SK-N-SH treated with all-trans-retinoic acid at 6 μM for 48 hours (cell line): ENCODE results near the gene TPCN1.

Experiments
- ATAC-seq: fragments of 200-7000 bp; cut with Tn5 transposase; 3 replicates; pipeline ENCODE4 v1.9.1; 2020; ENCODE audit warnings: mild to moderate bottlenecking, moderate library complexity
- ARNTL ChIP-seq: fragments of 450-650 bp; formaldehyde crosslinking; IDR thresholded peaks from 2 replicates; pipeline ENCODE4 v1.5.0; 2020; ENCODE audit warnings: low read depth, mild to moderate bottlenecking, moderate library complexity, borderline replicate concordance
- BACH2 ChIP-seq: fragments of 250-450 bp; sonication (Bioruptor Pico); IDR thresholded peaks from 2 replicates; pipeline ENCODE4 v1.9.0; 2021; ENCODE audit warnings: mild to moderate bottlenecking, borderline replicate concordance
- CSDC2 ChIP-seq: fragments of 250-450 bp; sonication (Bioruptor Pico); IDR thresholded peaks from 2 replicates; pipeline ENCODE4 v1.5.0; 2020; ENCODE audit warnings: mild to moderate bottlenecking, moderate library complexity
- GLIS3 ChIP-seq: fragments of 250-450 bp; sonication (Bioruptor Pico); IDR thresholded peaks from 2 replicates; pipeline ENCODE4 v1.5.0; 2020; ENCODE audit warnings: mild to moderate bottlenecking, moderate library complexity
- ISL1 ChIP-seq: fragments of 250-450 bp; sonication (Bioruptor Pico); IDR thresholded peaks from 2 replicates; pipeline ENCODE4 v2.1.2; 2022; ENCODE audit warnings: mild to moderate bottlenecking, moderate library complexity
- OSR1 ChIP-seq: fragments of 250-450 bp; sonication (Bioruptor Pico); IDR thresholded peaks from 2 replicates; pipeline ENCODE4 v1.8.0; 2022; ENCODE audit warnings: moderate library complexity, mild to moderate bottlenecking, inconsistent platforms
- PATZ1 ChIP-seq: fragments of 250-450 bp; sonication (Bioruptor Pico); IDR thresholded peaks from 2 replicates; pipeline ENCODE4 v1.8.0; 2020; ENCODE audit warnings: mild to moderate bottlenecking, moderate library complexity, borderline replicate concordance
- RARB ChIP-seq: fragments of 250-450 bp; sonication (Bioruptor Pico); IDR thresholded peaks from 2 replicates; pipeline ENCODE4 v1.8.0; 2021; ENCODE audit warnings: mild to moderate bottlenecking, moderate library complexity
- TCF4 ChIP-seq: fragments of 250-450 bp; sonication (Bioruptor Pico); IDR thresholded peaks from 2 replicates; pipeline ENCODE4 v1.8.0; 2021; ENCODE audit warnings: mild to moderate bottlenecking, moderate library complexity, borderline replicate concordance
- TOX ChIP-seq: fragments of 250-450 bp; sonication (Bioruptor Pico); IDR thresholded peaks from 2 replicates; pipeline ENCODE4 v1.8.0; 2021; ENCODE audit warnings: mild to moderate bottlenecking, moderate library complexity, borderline replicate concordance
- TSHZ2 ChIP-seq: fragments of 250-450 bp; sonication (Bioruptor Pico); IDR thresholded peaks from 2 replicates; pipeline ENCODE4 v1.5.0; 2020; ENCODE audit warnings: mild to moderate bottlenecking, moderate library complexity
- ZC3H10 ChIP-seq: fragments of 250-450 bp; sonication (Bioruptor Pico); IDR thresholded peaks from 2 replicates; pipeline ENCODE4 v1.5.1; 2021; ENCODE audit warnings: mild to moderate bottlenecking, moderate library complexity
- ZFP3 ChIP-seq: fragments of 250-450 bp; sonication (Bioruptor Pico); IDR thresholded peaks from 2 replicates; pipeline ENCODE4 v1.5.0; 2020; ENCODE audit warnings: mild to moderate bottlenecking, moderate library complexity
- ZNF565 ChIP-seq: fragments of 450-650 bp; formaldehyde crosslinking; conservative IDR thresholded peaks from 2 replicates; pipeline ENCODE4 v1.5.0; 2020; ENCODE audit warnings: low read depth, mild to moderate bottlenecking, moderate library complexity
- ZNF70 ChIP-seq: fragments of 450-650 bp; formaldehyde crosslinking; IDR thresholded peaks from 2 replicates; pipeline ENCODE4 v1.5.0; 2020; ENCODE audit warnings: mild to moderate bottlenecking, moderate library complexity
- TF ChIP-seq, protein P1 (sequence below): fragments of 250-450 bp; sonication (Bioruptor Pico); IDR thresholded peaks from 2 replicates; pipeline ENCODE4 v1.5.1; 2020; ENCODE audit warnings: low read depth, mild to moderate bottlenecking, moderate library complexity

Gene TPCN1

DNA sequence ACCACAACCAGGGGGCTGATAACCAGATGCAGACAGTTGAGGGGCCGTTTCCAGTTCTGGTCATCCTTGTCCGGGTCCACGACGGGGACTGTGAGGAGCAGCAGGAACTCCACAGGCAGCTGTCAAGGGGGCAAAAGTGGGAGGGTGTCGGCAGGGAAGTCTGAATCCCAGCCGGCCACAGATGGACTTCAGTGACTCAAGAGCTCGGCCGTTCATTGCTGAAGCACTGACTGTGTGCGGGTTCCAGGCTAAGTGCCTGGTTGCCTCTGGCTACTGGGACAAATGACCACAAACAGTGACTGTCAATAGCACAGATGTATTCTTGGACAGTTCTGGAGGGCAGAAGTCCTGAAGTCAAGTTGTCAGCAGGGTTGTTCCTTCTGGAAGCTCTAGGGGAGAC, 94.1 kb downstream of the TPCN1 start:
- ATAC-seq, result no peak
- no peak for TF ChIP-seq ZFP3 (CRISPR knock-in tag)
- no peak for TF ChIP-seq ISL1 (CRISPR knock-in tag)
- no peak for TF ChIP-seq ZNF565 (CRISPR knock-in tag)
- no peak for TF ChIP-seq ZNF70 (CRISPR knock-in tag)
- TF ChIP-seq ZC3H10 (CRISPR knock-in tag), result no peak
- TF ChIP-seq CSDC2 (CRISPR knock-in tag), result no peak
- no peak for TF ChIP-seq TCF4 (CRISPR knock-in tag)
- TF ChIP-seq PATZ1, result no peak
- no peak for TF ChIP-seq ARNTL (CRISPR knock-in tag)
- no peak for TF ChIP-seq TOX (CRISPR knock-in tag)
- TF ChIP-seq, protein P1, sequence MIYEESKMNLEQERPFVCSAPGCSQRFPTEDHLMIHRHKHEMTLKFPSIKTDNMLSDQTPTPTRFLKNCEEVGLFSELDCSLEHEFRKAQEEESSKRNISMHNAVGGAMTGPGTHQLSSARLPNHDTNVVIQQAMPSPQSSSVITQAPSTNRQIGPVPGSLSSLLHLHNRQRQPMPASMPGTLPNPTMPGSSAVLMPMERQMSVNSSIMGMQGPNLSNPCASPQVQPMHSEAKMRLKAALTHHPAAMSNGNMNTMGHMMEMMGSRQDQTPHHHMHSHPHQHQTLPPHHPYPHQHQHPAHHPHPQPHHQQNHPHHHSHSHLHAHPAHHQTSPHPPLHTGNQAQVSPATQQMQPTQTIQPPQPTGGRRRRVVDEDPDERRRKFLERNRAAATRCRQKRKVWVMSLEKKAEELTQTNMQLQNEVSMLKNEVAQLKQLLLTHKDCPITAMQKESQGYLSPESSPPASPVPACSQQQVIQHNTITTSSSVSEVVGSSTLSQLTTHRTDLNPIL (CRISPR knock-in tag), result no peak
- no peak for TF ChIP-seq BACH2 (CRISPR knock-in tag)
- no peak for TF ChIP-seq RARB (CRISPR knock-in tag)
- TF ChIP-seq, all 23 proteins: peak for 0

DNA sequence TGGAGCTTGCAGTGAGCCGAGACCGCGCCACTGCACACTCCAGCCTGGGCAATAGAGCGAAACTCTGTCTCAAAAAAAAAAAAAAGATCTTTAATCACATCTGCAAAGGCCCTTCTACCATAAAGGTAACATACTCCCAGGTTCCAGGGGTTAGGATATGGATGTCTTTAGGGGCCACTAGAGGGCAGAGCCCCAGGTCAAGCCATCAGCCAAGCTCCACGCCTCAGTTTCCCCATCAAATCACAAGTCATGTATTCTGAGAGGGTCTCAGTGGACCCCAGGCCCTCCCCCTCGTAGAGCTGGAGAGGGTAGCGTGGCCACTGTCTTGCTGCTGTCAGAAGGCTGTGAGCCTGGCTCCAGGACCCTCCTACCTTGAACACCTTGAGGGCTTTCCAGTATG, 94.9 kb downstream of the TPCN1 start:
- no peak for TF ChIP-seq GLIS3 (CRISPR knock-in tag)
- TF ChIP-seq CSDC2 (CRISPR knock-in tag), result no peak
- TF ChIP-seq OSR1, result no peak
- no peak for ATAC-seq

- no peak for ATAC-seq
- TF ChIP-seq TSHZ2 (CRISPR knock-in tag) (no peak), CSDC2 (CRISPR knock-in tag) (no peak), ISL1 (CRISPR knock-in tag) (no peak), GLIS3 (CRISPR knock-in tag) (no peak), RARB (CRISPR knock-in tag) (no peak), PATZ1 (no peak)
Measured at GRCh38 chr12:113317122-113317521, 95.9 kb downstream of the TPCN1 start.

DNA sequence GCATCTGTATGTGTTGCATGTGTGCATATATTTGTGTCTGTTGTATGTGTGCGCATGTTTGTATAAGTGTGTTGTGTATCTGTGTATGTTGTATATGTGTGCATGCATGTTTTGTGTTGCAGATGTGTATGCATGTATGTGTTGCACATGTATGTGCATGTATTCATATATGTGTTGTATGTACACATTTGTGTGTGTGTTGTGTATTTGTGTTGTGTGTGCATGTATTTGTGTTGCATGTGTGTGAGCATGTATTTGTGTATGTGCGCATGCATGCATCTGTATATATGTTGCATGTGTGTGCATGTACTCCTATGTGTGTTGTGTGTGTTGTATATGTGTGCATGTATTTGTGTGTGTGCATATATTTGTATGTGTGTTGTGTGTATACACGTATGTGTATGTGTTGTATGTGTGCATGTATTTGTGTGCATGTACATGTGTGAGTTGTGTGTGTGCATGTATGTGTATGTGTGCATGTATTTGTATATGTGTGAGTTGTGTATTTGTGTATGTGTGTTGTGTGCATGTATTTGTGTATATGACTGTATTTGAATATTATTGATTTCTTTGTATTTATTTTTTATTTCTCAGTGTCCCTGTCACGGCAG, 96.9 kb downstream of the TPCN1 start:
- ATAC-seq, result no peak
- TF ChIP-seq RARB (CRISPR knock-in tag), result no peak
- TF ChIP-seq GLIS3 (CRISPR knock-in tag), result no peak
- no peak for TF ChIP-seq ZNF70 (CRISPR knock-in tag)
- no peak for TF ChIP-seq ZFP3 (CRISPR knock-in tag)
- no peak for TF ChIP-seq ZNF565 (CRISPR knock-in tag)
- TF ChIP-seq TSHZ2 (CRISPR knock-in tag), result no peak
- no peak for TF ChIP-seq OSR1
